HepG2 (cell line): ENCODE data around the gene FAM163B. TPM values are rescaled to one million over a fixed set of nuclear protein-coding genes. Genes with fewer than 3 reads are reported as not detected.

Experiments
- CEBPG ChIP-seq: IDR thresholded peaks from 2 replicates; pipeline ENCODE4 v1.6.1; 2016
- FOXP1 ChIP-seq, 2 experiments: fragments of 450-650 bp in 1 of 2; IDR thresholded peaks; 2 replicates each; pipeline ENCODE4 v1.6.1; 2017 to 2018; ENCODE audit warnings: antibody characterized with exemption in 1 of 2
- GMEB2 ChIP-seq: IDR thresholded peaks from 2 replicates; pipeline ENCODE4 v1.6.1; 2016; ENCODE audit warnings: missing biosample characterization, missing genetic modification reagents, low read depth
- IKZF5 ChIP-seq: IDR thresholded peaks from 2 replicates; pipeline ENCODE4 v1.6.1; 2018; ENCODE audit warnings: missing genetic modification reagents, mild to moderate bottlenecking, missing compliant biosample characterization
- IRF2 ChIP-seq: IDR thresholded peaks from 2 replicates; pipeline ENCODE4 v1.6.1; 2018; ENCODE audit warnings: missing genetic modification reagents, missing compliant biosample characterization
- KDM4B ChIP-seq: sonication (generic); formaldehyde crosslinking; IDR thresholded peaks from 2 replicates; pipeline ENCODE4 v1.4.0; 2020; ENCODE audit warnings: missing genetic modification reagents
- MAFG ChIP-seq: sonication (generic); formaldehyde crosslinking; IDR thresholded peaks from 2 replicates; pipeline ENCODE4 v1.5.1; 2020; ENCODE audit warnings: mild to moderate bottlenecking, missing genetic modification reagents
- PLRG1 ChIP-seq: fragments of 450-650 bp; conservative IDR thresholded peaks from 2 replicates; pipeline ENCODE4 v1.6.1; 2016
- SRY ChIP-seq: sonication (generic); formaldehyde crosslinking; IDR thresholded peaks from 2 replicates; pipeline ENCODE4 v1.8.0; 2022; ENCODE audit warnings: mild to moderate bottlenecking, missing genetic modification reagents
- ZFAT ChIP-seq: sonication (generic); formaldehyde crosslinking; conservative IDR thresholded peaks from 2 replicates; pipeline ENCODE4 v1.8.1; 2023; ENCODE audit warnings: missing genetic modification reagents, inconsistent platforms
- ZFY ChIP-seq: sonication (generic); formaldehyde crosslinking; IDR thresholded peaks from 2 replicates; pipeline ENCODE4 v1.4.0; 2020; ENCODE audit warnings: missing genetic modification reagents
- ZNF160 ChIP-seq: sonication (generic); formaldehyde crosslinking; IDR thresholded peaks from 2 replicates; pipeline ENCODE4 v1.8.0; 2022; ENCODE audit warnings: mild to moderate bottlenecking, inconsistent platforms, missing genetic modification reagents
- ZNF224 ChIP-seq: sonication (generic); formaldehyde crosslinking; IDR thresholded peaks from 2 replicates; pipeline ENCODE4 v1.5.0; 2020; ENCODE audit warnings: mild to moderate bottlenecking, missing genetic modification reagents
- ZNF567 ChIP-seq: sonication (generic); formaldehyde crosslinking; IDR thresholded peaks from 2 replicates; pipeline ENCODE4 v1.8.1; 2023; ENCODE audit warnings: mild to moderate bottlenecking, missing genetic modification reagents, borderline replicate concordance
- ZNF577 ChIP-seq: sonication (generic); formaldehyde crosslinking; IDR thresholded peaks from 2 replicates; pipeline ENCODE4 v1.4.0; 2020; ENCODE audit warnings: mild to moderate bottlenecking, low read depth, missing genetic modification reagents, borderline replicate concordance
- ZNF607 ChIP-seq: sonication (generic); formaldehyde crosslinking; IDR thresholded peaks from 2 replicates; pipeline ENCODE4 v1.5.1; 2020; ENCODE audit warnings: missing genetic modification reagents, mild to moderate bottlenecking, borderline replicate concordance
- ZNF878 ChIP-seq: sonication (generic); formaldehyde crosslinking; IDR thresholded peaks from 2 replicates; pipeline ENCODE4 v1.8.1; 2023; ENCODE audit warnings: mild to moderate bottlenecking, missing genetic modification reagents, moderate library complexity
- ZNF883 ChIP-seq: sonication (generic); formaldehyde crosslinking; IDR thresholded peaks from 2 replicates; pipeline ENCODE4 v1.5.1; 2020; ENCODE audit warnings: mild to moderate bottlenecking, missing genetic modification reagents; ENCODE audit errors: not compliant biosample characterization
- polyA plus RNA-seq, 8 experiments: library from polyadenylated mRNA; depleted of rRNA in 3 of 8; stranded (reverse) in 7 of 8; unstranded in 1 of 8; fragments of >200 nt; fragmentation: Illumina TruSeq in 4 of 8; extraction: Trizol in 4 of 8; gene quantifications; 2 replicates each; pipeline versions ENCODE4 v1.2.1 to v1.2.3, GENCODE V29; 2011 to 2016; ENCODE audit warnings: low read depth in 4 of 8, missing spikeins in 1 of 8, mixed read lengths in 1 of 8; ENCODE audit not compliant: insufficient read depth in 1 of 8
- total RNA-seq, 5 experiments: library from RNA; depleted of rRNA; stranded (reverse); fragments of >200 nt; fragmentation: Illumina TruSeq; extraction: Trizol; gene quantifications; 2 replicates each; pipeline ENCODE4 v1.2.3, GENCODE V29; 2016; ENCODE audit warnings: low read depth in 1 of 5
- TF ChIP-seq, protein P1 (sequence below): sonication (generic); formaldehyde crosslinking; conservative IDR thresholded peaks from 2 replicates; pipeline ENCODE4 v1.4.0; 2020; ENCODE audit warnings: missing genetic modification reagents
- TF ChIP-seq, protein P2 (sequence below): sonication (generic); formaldehyde crosslinking; IDR thresholded peaks from 2 replicates; pipeline ENCODE4 v1.5.1; 2020; ENCODE audit warnings: mild to moderate bottlenecking, moderate library complexity, missing genetic modification reagents
- TF ChIP-seq, protein P3 (sequence below): sonication (generic); formaldehyde crosslinking; IDR thresholded peaks from 2 replicates; pipeline ENCODE4 v1.8.1; 2023; ENCODE audit warnings: mild to moderate bottlenecking, missing genetic modification reagents
- TF ChIP-seq, protein P4 (sequence below): conservative IDR thresholded peaks from 2 replicates; pipeline ENCODE4 v1.6.1; 2018; ENCODE audit warnings: missing genetic modification reagents

The FAM163B gene
- total and polyA plus RNA-seq, 2 of the 13 experiments (the other 11 are each of a cell fraction or from before 2014, with no cell fraction given) = not detected

- TF ChIP-seq IKZF5 (CRISPR knock-in tag) = no peak
- peak; percentile 90; the same call in 1 of the 2 replicates for TF ChIP-seq SRY
- no peak for TF ChIP-seq KDM4B
- 0 out of 2 replicates have a peak, but pooled peaks have one; percentile 35 for TF ChIP-seq ZFY (CRISPR knock-in tag)
- TF ChIP-seq IRF2 (CRISPR knock-in tag) = no peak
- TF ChIP-seq, protein P1, sequence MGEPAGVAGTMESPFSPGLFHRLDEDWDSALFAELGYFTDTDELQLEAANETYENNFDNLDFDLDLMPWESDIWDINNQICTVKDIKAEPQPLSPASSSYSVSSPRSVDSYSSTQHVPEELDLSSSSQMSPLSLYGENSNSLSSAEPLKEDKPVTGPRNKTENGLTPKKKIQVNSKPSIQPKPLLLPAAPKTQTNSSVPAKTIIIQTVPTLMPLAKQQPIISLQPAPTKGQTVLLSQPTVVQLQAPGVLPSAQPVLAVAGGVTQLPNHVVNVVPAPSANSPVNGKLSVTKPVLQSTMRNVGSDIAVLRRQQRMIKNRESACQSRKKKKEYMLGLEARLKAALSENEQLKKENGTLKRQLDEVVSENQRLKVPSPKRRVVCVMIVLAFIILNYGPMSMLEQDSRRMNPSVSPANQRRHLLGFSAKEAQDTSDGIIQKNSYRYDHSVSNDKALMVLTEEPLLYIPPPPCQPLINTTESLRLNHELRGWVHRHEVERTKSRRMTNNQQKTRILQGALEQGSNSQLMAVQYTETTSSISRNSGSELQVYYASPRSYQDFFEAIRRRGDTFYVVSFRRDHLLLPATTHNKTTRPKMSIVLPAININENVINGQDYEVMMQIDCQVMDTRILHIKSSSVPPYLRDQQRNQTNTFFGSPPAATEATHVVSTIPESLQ (CRISPR knock-in tag) = no peak
- no peak for TF ChIP-seq ZNF160 (CRISPR knock-in tag)
- TF ChIP-seq FOXP1 (IDR thresholded peaks at IDR 0.05) = no peak
- TF ChIP-seq FOXP1 (CRISPR knock-in tag; IDR thresholded peaks at IDR 0.05) = no peak
- TF ChIP-seq MAFG = no peak
- no peak for TF ChIP-seq ZNF607
- TF ChIP-seq ZNF878 (CRISPR knock-in tag) = 0 out of 2 replicates have a peak, but pooled peaks have one; percentile 20
- TF ChIP-seq CEBPG (CRISPR knock-in tag) = no peak
- TF ChIP-seq, protein P2, sequence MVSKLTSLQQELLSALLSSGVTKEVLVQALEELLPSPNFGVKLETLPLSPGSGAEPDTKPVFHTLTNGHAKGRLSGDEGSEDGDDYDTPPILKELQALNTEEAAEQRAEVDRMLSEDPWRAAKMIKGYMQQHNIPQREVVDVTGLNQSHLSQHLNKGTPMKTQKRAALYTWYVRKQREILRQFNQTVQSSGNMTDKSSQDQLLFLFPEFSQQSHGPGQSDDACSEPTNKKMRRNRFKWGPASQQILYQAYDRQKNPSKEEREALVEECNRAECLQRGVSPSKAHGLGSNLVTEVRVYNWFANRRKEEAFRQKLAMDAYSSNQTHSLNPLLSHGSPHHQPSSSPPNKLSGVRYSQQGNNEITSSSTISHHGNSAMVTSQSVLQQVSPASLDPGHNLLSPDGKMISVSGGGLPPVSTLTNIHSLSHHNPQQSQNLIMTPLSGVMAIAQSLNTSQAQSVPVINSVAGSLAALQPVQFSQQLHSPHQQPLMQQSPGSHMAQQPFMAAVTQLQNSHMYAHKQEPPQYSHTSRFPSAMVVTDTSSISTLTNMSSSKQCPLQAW = no peak
- TF ChIP-seq ZNF577 = no peak
- TF ChIP-seq GMEB2 = no peak
- TF ChIP-seq ZNF883 = no peak
- TF ChIP-seq, protein P3, sequence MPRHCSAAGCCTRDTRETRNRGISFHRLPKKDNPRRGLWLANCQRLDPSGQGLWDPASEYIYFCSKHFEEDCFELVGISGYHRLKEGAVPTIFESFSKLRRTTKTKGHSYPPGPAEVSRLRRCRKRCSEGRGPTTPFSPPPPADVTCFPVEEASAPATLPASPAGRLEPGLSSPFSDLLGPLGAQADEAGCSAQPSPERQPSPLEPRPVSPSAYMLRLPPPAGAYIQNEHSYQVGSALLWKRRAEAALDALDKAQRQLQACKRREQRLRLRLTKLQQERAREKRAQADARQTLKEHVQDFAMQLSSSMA (CRISPR knock-in tag) = no peak
- TF ChIP-seq PLRG1 = no peak
- TF ChIP-seq, protein P4, sequence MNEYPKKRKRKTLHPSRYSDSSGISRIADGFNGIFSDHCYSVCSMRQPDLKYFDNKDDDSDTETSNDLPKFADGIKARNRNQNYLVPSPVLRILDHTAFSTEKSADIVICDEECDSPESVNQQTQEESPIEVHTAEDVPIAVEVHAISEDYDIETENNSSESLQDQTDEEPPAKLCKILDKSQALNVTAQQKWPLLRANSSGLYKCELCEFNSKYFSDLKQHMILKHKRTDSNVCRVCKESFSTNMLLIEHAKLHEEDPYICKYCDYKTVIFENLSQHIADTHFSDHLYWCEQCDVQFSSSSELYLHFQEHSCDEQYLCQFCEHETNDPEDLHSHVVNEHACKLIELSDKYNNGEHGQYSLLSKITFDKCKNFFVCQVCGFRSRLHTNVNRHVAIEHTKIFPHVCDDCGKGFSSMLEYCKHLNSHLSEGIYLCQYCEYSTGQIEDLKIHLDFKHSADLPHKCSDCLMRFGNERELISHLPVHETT (CRISPR knock-in tag) = no peak
- no peak for TF ChIP-seq ZNF224 (CRISPR knock-in tag)
- no peak for TF ChIP-seq ZNF567 (CRISPR knock-in tag)
- TF ChIP-seq ZFAT (CRISPR knock-in tag) = no peak
Measured at GRCh38 chr9:133609311-133610098, at the start of gene FAM163B (continued).
